ENCODE measurements around the gene FBXO41. TPM values are rescaled to one million over a fixed set of nuclear protein-coding genes. Genes with fewer than 3 reads are reported as not detected.

The FBXO41 gene
- total RNA-seq, 1 donor from 2014 or later, result 2.1 TPM

GRCh38 chr2:73250872-73251846 lies 33.1 kb downstream of the FBXO41 start:
- Histone ChIP-seq H3K4me1 (no peaks in the 10 kb centered on the region), H3K36me3 (peaks cover 82% of the 10 kb centered on the region), H3K4me3 (no peak overlapping the region), H3K27ac (no peak overlapping the region), H3K27me3 (no peaks in the 10 kb centered on the region), H3K9me3 (no peaks in the 10 kb centered on the region)
- TF ChIP-seq CTCF (IDR thresholded peaks at IDR 0.05), result no peak
- DNase-seq (peak; percentile 56), ATAC-seq (no peak)
- intact Hi-C loops (cut with DNase I), result no loop called here

GRCh38 chr2:73249636-73250035 lies 34.6 kb downstream of the FBXO41 start:
- no peak overlapping the region for H3K27ac ChIP-seq
- DNase-seq (peak; percentile 13), ATAC-seq (no peak)
- no peaks in the 10 kb centered on the region for H3K4me1 ChIP-seq
- H3K9me3 ChIP-seq, result no peaks in the 10 kb centered on the region
- H3K4me3 ChIP-seq, result no peak overlapping the region
- TF ChIP-seq CTCF (IDR thresholded peaks at IDR 0.05), result no peak
- H3K27me3 ChIP-seq, result no peaks in the 10 kb centered on the region
- H3K36me3 ChIP-seq, result peaks cover 97% of the 10 kb centered on the region
- intact Hi-C loops (cut with DNase I), result no loop called here

GRCh38 chr2:73246850-73247249 lies 37.4 kb downstream of the FBXO41 start:
- Histone ChIP-seq H3K27ac (no peak overlapping the region), H3K27me3 (no peaks in the 10 kb centered on the region), H3K4me3 (no peak overlapping the region), H3K4me1 (no peaks in the 10 kb centered on the region), H3K9me3 (no peaks in the 10 kb centered on the region), H3K36me3 (peaks cover 94% of the 10 kb centered on the region)
- ATAC-seq, result no peak
- no peak for DNase-seq
- intact Hi-C loops (cut with DNase I), result no loop called here
- no peak for TF ChIP-seq CTCF (IDR thresholded peaks at IDR 0.05)

GRCh38 chr2:73244580-73244979 lies 39.7 kb downstream of the FBXO41 start:
- peak; percentile 3 for DNase-seq
- no peak for ATAC-seq
- Histone ChIP-seq H3K27ac (no peak overlapping the region), H3K4me1 (peaks cover 6% of the 10 kb centered on the region), H3K4me3 (no peak overlapping the region), H3K36me3 (peaks cover 92% of the 10 kb centered on the region), H3K9me3 (no peaks in the 10 kb centered on the region), H3K27me3 (no peaks in the 10 kb centered on the region)
- intact Hi-C loops (cut with DNase I), result no loop called here
- no peak for TF ChIP-seq CTCF (IDR thresholded peaks at IDR 0.05)

GRCh38 chr2:73243884-73244570 lies 40.3 kb downstream of the FBXO41 start:
- DNase-seq (peak; percentile 60), ATAC-seq (peak; percentile 81)
- Histone ChIP-seq H3K27ac (no peak overlapping the region), H3K9me3 (no peaks in the 10 kb centered on the region), H3K4me1 (peaks cover 7% of the 10 kb centered on the region), H3K36me3 (peaks cover 89% of the 10 kb centered on the region), H3K4me3 (no peak overlapping the region), H3K27me3 (no peaks in the 10 kb centered on the region)
- TF ChIP-seq CTCF (IDR thresholded peaks at IDR 0.05), result no peak
- intact Hi-C loops (cut with DNase I), result no loop called here
